Retina (tissue), 1 donor: Measurements from ENCODE around the gene B3GAT1.
A peak's percentile ranks its signal among the peaks of the same experiment; 100 is the strongest.

Experiments used
- DNase-seq: peaks from one replicate; pipeline ENCODE4 v3.0.0-alpha.2; 2016

Gene B3GAT1

DNA sequence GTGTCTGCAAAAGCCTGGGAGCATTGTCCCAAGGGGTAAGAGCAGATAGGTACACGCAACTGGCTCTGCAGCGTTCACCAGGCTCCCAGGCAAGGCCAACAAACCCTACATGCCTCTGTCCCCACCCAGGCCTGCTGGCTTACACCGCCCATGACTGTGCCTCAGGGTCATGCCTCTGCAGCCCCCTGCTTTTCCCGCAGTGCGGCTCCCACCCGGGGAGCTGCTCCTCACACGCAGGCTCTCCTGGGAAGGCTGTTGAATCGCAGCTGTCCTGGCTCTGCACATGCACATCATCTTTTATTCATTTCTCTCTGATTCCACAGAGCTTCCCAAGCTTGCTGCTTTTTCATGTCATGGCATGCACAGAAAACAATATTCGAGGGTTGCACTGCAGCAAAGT, 29.2 kb upstream of the B3GAT1 start:
- peak; percentile 52 for DNase-seq

GRCh38 chr11:134440851-134441250, 28.8 kb upstream of the B3GAT1 start:
- no peak for DNase-seq

DNA sequence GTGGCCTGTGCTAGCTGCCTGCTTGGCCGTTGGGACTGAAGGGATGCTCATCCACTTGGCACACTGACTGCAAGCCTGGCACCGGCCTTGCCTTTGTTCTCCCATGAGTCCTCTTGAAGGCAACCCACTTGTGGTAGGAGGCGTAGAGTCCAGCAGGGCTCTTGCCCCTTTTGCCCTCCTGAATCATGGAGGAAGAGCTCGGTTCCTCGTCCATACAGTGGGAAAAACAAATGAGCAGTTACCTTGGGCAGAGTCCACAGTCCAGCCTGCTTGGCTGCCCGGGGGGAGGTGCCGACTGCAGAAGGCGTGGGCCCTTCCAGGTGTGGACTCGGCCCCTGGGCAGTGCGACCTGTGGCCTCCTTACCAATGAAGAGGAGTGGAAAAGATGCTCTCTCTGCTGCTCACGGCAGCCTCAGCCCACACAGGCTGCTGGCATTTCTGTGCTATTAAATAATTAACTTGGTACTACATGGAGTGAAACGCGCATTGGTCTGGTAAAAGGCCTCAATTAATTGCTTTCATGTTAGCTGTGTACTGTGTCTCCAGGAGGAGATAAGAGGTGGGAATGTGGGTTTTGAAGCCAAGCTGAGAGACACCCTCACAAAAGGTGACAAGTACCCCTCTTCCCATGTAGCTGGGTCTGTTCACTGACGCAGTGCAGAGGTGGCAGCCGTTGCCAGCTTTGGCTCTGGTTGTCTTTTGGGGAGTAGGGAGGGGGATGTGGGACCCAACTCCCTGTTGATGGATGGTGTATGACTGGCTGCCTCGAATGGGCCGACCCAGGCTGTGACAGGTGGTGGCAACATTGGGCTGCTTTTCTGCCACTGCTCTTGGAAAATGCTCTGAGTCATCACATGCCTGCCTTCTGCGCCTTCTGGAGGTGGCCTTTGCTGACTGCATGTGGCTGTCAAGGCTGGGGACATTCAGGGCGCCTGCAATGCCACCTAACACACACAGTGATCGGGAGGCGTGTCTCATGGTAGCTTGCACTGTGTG, 26.8 kb upstream of the B3GAT1 start:
- DNase-seq, result peak; percentile 39

- no peak for DNase-seq
These were observed 25.8 kb upstream of the B3GAT1 start for GRCh38 chr11:134437821-134438220.

- DNase-seq, result no peak
These were observed 24.7 kb upstream of the B3GAT1 start for GRCh38 chr11:134436781-134437180.

DNA sequence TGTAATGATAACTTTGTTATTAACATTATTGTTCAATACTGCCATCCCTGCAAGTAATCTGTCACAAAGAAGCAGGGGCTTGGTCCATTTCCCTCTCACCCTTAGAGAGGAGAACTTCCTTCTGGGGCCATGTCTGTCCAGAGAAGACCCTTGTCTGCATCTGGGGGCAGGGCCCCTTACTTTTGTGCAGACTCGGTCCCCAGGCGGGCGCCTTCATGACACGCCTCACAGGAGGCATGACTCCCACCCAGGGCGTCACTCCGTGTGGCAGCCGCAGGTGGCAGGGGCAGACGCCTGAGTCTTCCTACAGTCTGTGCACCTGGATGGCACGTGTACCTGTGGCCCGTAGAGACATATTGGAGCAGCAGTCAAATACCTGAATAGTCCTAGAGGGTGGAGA, 21.8 kb upstream of the B3GAT1 start:
- no peak for DNase-seq

DNA sequence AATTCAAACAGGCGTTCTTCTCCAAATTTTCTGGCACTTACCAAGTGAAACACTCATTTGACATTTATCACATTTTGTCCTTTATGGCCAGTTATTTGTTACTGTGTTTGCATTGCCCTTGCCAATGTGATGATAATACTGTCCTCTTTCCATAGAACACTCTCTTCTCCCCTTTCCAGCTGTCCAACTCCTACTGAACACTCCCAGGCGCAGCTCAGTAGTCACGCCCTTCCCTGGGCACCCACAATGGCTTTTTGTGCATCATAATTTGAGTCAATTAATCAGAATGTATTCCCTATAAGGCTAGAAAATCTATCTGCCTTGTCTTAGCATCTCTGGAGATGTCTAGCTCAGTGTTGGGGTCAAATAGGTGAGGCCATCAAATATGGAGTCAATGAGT, 21.2 kb upstream of the B3GAT1 start:
- DNase-seq, result no peak

DNA sequence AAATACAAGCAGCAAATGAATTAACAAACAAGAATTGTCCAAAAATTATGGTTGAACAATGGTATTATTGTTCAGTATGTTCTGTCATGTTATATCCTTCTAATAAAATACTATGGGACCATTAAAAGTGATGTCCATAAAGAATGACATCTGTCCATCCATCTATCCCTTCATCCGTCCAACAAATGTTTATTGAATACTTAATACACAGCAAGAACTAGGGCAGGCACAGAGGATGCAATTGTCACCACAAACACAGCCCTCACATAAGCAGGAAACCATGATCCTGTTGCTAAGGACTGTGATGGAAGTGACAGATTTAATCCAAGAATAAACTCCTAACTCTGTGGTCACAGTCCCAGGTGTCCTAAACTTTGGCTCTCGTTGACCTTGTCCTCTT, 20.7 kb upstream of the B3GAT1 start:
- DNase-seq, result no peak

GRCh38 chr11:134429106-134429505, 17.1 kb upstream of the B3GAT1 start:
- no peak for DNase-seq

- DNase-seq, result peak; percentile 43
These were observed 13.9 kb upstream of the B3GAT1 start for GRCh38 chr11:134425816-134426536.

GRCh38 chr11:134425413-134425812, 13.4 kb upstream of the B3GAT1 start:
- no peak for DNase-seq

GRCh38 chr11:134423106-134423505, 11.1 kb upstream of the B3GAT1 start:
- no peak for DNase-seq

DNA sequence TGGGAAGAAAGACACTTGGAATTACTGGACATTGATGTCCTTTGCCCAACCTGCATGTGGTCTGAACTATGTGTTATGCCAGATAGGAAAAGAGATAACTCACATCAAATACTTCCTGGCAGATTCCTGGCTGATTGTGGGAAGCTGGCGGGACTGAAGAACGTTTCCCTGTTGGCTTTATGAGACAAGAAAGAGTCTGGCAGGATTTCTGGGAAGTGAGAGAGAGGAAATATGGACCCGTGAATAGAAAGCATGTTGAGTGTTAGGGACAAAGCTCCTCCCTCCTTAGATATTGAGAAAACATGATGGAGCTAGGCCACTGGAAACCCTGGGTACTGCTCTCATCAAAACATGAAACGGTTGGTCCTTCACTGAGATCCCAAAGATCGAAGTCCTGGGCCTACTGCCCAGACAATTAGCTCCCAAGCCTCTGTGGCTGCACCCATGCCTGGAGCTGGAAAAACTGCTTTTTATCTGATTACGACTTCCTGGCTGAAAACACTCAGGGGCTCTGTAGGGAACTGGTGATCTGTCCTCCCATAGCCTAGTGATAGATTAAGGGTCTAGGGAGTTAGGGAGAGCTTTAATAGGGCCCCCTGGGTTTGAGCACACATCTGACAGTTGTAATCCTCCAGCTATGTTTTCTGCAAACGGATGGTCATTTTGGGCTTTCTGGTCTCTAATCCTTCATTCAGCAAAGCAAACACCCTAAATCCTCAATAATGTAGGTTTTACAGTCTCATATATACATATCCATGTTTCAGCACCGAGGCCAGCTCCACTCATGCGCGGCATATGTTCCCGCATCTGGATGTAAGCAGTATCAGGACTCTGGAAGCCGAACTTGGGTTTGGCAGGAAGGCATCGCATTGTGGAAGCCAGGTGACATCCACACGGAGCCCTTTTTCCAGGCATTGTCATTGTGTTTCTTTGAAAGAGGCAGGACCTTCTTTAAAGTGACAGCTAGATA, 6.1 kb upstream of the B3GAT1 start:
- no peak for DNase-seq

- DNase-seq, result no peak
These were observed 4.7 kb upstream of the B3GAT1 start for GRCh38 chr11:134416726-134417125.

GRCh38 chr11:134414766-134415765, 3.0 kb upstream of the B3GAT1 start:
- no peak for DNase-seq

DNA sequence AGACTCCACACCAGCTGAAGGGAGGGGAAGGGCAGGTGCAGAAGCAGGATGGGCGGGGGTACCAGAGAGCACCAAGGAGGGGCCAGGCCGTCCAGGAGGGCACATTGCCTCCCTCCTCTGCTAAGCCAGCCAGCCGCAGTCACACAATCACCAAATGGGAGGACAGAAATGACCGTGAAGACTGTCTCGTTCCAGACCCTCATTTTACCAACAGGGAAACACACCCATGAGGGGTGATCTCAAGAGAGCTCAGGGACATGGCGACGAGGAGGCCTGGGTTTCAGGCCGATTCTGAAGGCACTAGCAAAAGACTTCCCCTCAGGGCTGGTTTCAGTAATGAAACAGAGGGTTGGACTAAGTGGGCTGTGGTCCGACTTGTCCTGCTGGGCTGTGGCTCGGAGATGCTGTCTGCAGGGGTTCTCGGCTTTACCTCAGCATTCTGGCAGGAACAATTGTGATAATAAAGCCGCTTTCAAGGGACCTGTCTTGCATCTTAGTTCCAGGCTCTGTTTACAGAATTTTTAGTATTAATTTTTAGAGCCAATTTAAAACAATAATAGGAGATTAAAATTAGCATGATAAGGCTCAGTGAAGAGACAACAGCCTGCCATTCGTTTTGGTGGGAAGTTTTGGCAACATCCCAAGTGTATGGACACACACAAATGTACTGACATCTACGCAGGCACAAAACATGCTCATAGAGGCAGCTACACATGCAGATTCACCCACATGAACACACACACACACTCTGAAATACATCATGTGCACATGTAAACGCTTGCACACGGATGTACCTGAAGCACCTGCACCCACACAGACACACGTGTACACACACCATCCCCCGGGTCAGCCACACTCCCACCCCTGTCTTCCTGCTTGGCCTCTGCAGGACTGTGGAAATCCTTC, 2.0 kb upstream of the B3GAT1 start:
- DNase-seq, result peak; percentile 40

DNA sequence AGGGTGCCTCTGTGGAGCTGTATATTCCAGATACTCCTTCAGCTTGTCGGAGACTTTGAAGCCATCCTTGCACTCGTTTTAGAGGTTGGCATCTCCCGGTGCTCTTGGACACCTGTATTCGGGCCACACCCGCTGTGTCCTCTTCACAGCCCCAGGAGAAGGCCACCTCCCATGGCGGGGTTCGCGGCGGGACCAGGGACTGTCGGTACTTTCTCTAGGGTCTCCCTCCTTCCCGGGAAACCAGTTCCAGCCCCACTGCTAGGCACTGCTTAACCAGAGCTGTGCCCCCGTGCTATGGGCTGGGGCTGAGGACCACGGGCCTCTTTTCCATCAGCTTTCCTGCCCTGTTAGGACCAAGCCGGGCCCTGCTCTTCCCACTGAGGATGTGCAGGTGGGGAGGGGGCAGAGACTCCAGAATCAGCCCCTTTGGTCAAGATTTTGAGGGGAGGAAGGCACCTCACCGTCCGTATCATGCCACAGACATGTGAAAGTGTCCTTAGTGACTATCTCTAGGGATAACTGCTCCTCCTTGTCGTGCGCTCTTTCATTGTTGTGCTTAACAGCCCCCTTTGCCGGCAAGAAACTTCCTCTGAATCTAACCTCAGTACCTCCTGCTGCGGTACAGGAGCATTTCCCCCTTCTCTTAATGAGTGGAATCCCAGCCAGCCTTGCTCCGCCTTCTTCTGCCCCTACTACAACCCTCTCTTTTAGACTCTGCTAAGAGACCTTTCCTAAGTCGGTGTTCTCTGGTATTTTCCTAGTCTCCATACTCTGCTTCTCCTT, 1.2 kb upstream of the B3GAT1 start:
- DNase-seq, result no peak

DNA sequence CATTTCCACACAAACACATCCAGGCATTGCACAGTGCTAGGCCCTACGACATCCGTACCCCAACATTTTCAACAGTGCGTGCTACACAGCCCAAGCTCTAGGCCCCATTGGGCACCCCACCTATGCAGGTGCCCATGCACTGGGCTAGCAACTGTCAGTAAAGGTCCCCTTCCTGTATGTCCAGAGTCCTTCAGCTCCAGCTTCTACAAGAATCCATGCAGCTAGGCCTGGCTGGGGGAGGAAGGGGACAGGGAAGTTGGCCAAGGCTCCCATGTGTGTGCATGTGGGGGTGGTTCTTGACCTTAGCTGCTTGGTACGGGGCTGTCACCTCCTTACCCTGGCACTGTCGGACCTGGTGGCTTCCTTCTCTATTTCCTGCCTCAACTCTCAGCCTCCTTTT, 1.3 kb downstream of the B3GAT1 start:
- no peak for DNase-seq
